ENCODE measurements around the gene EXOC6B.

Gene EXOC6B

DNA sequence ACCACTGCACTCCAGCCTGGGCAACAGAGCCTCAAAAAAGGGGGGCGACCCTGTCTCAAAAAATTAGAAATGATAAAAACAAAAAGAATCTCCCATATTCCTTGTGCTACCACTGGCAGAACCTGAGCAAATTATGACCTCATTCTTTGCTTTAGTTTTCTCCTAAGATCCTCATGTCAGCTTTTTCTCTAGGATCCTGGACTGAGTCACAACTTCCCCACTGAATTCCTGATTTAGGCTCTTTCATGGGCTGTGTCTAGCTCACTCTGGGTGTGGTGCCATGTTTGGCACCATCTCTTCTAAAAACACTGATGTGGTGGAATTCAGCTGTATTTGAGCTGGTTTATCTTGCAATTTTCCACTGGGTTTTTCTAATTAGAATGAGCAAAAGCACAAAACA, 37.1 kb downstream of the EXOC6B start:
- DNase-seq: no peak

- DNase-seq: no peak
Measured at GRCh38 chr2:72785517-72785916, 40.3 kb downstream of the EXOC6B start.

DNA sequence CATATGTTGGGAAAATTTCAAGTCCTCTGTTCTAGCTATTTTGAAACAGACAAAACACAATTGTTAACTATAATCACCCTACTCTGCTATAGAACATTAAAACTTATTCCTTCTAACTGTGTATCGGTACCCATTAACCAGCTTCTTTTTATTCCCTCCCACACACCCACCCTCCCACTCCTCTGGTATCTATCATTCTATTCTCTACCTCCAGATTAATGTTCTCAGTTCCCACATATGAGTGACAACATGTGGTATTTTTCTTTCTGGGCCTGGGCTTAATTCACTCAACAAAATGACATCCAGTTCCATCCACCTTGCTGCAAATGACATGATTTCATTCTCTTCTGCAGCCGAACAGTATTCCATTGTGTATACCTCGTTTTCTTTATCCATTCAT, 43.3 kb downstream of the EXOC6B start:
- DNase-seq: no peak

DNA sequence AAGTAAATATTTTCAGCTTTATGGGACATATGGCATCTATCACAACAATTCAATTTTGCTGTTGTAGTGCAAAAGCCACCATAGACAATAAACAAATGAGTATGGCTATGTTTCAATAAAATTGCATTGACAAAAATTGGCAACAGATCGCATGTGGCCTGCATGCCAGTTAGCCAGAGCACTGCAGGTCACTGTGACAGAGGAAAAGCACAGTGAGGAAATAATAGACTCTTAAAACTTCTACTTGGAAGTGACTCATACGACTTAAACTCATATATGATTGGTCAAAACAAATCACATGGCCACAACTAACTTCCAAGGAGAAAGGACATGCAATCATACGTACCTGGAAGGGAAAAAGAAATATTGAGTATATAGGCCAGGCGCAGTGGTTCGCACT, 44.4 kb downstream of the EXOC6B start:
- no peak for DNase-seq

- DNase-seq: no peak
Measured at GRCh38 chr2:72780477-72780876, 45.4 kb downstream of the EXOC6B start.

DNA sequence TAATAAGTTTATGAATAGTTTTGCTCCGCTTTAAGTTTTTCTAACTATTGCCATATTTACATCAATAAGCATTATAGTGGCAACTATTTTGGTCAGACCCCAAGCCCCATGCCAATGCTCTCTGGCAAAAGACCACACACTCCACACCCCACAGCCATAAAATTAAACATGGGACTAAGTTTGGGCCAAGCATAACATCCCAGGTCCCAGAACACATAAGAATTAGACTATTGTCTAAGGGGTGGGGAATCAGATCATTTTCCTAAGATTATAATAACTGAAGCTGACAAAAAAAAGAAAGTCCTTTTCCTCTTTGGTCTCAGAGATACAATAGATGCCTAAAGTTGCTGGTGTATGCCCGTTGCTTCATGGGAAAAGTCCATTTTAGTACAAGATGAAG, 46.3 kb downstream of the EXOC6B start:
- no peak for DNase-seq

DNA sequence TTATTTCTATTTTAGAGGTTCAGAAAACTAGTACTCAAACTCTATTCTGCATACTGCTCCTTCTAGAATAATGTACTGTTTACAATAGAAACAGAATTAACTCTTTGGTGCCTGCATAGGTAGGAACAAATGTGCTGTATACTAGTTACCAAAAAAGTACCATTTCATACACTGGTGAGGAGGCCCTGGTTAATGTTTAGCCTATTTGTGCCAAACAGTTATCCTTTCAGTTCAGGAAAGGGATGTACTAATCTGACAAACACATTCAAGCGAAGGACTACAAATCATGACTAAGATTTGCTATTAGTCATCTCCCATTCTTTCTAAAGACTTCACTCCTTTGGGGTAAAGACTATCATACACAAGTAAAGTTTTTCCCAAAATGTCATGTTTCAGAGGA, 47.4 kb downstream of the EXOC6B start:
- DNase-seq: no peak

GRCh38 chr2:72770879-72771461, 54.9 kb downstream of the EXOC6B start:
- peak; percentile 35 for DNase-seq

DNA sequence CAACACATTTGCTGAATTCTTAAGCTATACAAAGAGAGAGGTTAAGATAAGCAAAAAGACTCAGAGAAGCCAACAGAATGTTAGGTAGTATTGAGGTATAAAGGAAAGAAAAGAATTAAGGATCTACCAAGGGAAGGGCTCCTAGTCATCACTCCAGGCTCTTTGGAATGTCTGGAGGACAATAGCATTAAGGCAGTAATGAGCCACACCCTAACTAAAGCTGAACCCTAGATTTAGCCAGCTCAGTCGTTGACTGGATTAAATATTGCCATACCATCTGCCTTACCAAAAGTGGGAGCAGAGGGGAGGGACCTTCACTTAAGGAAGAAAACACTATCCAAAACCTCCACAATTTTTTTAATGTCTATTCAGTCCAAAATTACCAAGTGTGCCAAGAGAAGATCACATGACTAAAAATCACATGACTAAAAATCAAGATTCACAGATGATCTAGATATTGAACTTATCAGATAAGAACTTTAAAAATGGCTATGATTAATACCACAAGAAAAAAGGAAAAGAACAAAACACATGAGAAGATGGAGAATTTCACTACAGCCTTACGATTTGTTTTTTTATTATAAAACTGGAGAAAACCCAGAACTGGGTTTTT, 59.7 kb downstream of the EXOC6B start:
- DNase-seq: no peak

- no peak for DNase-seq
Measured at GRCh38 chr2:72762276-72762675, 63.6 kb downstream of the EXOC6B start.

GRCh38 chr2:72759755-72760154, 66.1 kb downstream of the EXOC6B start:
- DNase-seq: no peak

- no peak for DNase-seq
Measured at GRCh38 chr2:72757177-72757775, 68.6 kb downstream of the EXOC6B start.

DNA sequence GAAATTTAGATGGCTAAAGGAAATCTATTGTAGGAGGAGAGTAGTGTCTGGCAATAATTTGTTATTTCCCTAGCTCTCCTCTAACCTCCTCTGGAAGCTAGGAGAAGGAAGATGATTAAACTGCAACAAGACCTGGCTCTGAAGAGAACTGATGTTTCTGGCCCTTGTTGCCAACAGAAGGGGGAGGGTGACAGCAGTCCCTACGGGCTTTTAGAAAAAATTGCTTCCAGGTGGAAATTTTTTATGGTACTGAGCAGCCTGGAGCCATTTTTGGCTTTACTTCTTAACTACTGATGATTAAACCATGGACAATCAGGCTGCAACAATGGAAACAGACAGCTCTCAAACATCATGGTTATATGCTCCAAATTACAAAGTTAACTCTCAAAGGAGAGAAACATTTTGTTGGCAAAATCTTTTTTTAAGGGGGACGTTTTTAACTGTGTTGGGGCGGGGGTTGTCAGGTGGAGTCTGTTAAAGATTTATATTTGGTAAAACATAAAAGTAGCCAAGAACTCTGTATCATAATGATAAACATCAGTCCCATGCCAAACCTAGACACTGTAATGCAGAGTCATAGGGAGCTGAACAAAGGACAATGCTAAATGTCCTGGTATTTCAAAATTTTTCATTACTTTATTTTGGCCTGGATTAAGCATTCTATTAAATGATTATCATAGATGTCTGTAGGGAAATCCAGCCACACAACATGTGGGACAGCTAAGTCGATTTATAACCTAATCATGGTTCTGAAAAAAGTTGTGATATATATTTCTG, 70.0 kb downstream of the EXOC6B start:
- DNase-seq: no peak

GRCh38 chr2:72754628-72755320, 71.1 kb downstream of the EXOC6B start:
- no peak for DNase-seq

DNA sequence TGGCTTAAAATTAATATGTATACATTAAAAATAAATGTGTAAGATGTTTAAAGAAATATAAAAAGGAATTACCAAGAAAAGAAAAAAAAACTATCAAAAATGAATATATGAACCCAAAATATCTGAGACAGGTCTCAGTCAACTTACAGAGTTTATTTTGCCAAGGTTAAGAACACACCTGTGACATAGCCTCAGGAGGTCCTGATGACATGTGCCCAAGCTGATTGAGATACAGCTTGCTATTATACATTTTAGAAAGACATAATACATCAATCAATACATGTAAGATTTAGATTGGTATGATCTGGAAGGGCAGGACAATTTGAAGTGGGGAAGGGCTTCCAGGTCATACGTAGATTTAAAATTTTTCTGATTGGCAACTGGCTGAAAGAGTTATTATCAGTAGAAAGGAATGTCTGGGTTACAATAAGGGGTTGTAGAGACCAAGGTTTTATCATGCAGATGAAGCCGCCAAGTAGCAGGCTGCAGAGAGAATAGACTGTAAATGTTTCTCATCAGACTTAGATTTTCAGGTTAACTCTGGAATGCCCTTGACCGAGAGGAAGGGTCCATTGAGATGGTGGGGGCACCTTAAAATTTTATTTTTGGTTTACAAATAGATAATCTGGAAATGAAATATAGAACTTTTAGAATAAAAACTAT, 74.7 kb downstream of the EXOC6B start:
- DNase-seq: no peak

GRCh38 chr2:72750466-72750865, 75.4 kb downstream of the EXOC6B start:
- DNase-seq: no peak

DNA sequence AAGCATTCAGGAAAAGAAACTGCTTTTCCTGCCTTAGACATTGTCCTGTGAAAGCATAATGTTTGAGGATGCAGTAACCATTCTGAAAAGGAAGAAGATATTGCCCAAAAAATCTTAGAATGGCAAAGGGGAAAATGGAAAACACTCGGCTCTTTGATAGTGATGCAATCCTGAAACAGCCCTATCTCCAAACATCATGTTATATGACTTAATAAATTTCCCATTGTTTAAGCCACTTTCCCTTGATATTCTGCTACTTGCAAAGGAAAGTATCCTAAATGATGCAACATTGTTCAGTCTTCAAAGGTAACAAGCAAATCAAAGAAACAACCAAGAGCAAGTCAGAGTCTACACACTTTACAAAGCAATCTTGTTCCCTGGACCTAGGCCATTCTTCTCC, 78.5 kb downstream of the EXOC6B start:
- no peak for DNase-seq

GRCh38 chr2:72745679-72746368, 80.0 kb downstream of the EXOC6B start:
- DNase-seq: no peak

- no peak for DNase-seq
Measured at GRCh38 chr2:72744049-72744448, 81.8 kb downstream of the EXOC6B start.

DNA sequence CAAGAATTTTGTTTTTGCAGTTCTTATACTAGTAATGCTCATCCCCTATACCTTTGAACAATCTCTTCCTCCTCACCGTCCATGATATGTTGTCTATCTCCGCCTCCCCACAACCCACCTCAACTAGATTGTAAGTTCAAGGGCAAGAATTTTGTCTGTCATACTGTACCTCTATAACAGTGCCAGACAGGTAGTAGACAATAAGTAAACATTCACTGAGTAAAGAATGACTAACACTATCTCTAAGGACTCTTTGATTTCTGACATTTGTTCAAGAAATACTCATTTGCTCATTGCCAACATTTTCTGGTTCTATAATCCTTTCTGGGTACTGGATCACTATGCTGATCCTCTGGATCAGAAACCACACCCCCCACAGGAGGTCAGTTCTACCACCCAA, 82.4 kb downstream of the EXOC6B start:
- DNase-seq: no peak

- DNase-seq: no peak
Measured at GRCh38 chr2:72738096-72738495, 87.7 kb downstream of the EXOC6B start.

DNA sequence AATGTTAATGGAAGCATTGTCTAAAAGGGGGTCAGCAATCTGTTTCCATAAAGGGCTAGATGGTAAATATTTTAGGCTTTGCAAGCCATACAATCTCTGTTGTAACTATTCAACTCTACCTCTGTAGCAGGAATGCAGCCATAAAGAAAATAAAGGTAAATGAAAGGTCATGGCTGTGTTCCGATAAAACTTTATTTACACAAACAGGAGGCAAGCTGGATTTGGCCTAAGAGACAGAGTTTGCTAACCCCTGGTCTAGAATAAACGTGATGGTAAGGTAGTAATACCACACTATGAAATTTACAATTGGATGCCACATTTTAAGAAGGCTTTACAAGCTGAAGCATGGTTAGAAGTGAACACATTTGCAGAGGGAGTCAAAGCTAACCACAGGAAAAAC, 91.4 kb downstream of the EXOC6B start:
- DNase-seq: no peak

Data from T1000 (cell line).